Pancreas (tissue), 10 donors: ENCODE measurements around the gene TAMM41. TPM values are rescaled to one million over a fixed set of nuclear protein-coding genes. Genes with fewer than 3 reads are reported as not detected.

Experiments
- ATAC-seq, 4 donors: fragments of 200-7000 bp; cut with Tn5 transposase; one replicate each; pipeline versions ENCODE4 v1.8.0 to v1.9.1; 2020; ENCODE audit warnings: mild to moderate bottlenecking in 4 of 4, moderate library complexity in 4 of 4
- DNase-seq, 6 donors: peaks; one replicate each; pipeline ENCODE4 v3.0.0-alpha.2; 2020
- FAIRE-seq: peaks from 2 replicates; lab custom pipeline; 2012; peaks lifted over from hg19 to GRCh38; lab: Jason Lieb, UNC
- H3K27ac ChIP-seq, 4 donors: fragments of 200-600 bp; sonication (generic); 1 replicate in 3 of 4; 2 replicates in 1 of 4; pipeline versions ENCODE4 v1.5.0 to v1.8.0; 2020
- H3K27me3 ChIP-seq, 4 donors: fragments of 200-600 bp; one replicate each; pipeline ENCODE4 v1.8.0; 2021
- H3K36me3 ChIP-seq, 3 donors: fragments of 200-600 bp; sonication (generic) in 1 of 3; one replicate each; pipeline versions ENCODE4 v1.5.0 to v1.8.0; 2020 to 2021
- H3K4me1 ChIP-seq, 3 donors: fragments of 200-600 bp; one replicate each; pipeline ENCODE4 v1.8.0; 2021
- H3K4me3 ChIP-seq, 4 donors: fragments of 200-600 bp; sonication (generic) in 2 of 4; one replicate each; pipeline versions ENCODE4 v1.5.0 to v1.8.0; 2020 to 2021
- H3K9me3 ChIP-seq, 4 donors: fragments of 200-600 bp; one replicate each; pipeline ENCODE4 v1.8.0; 2021
- CTCF ChIP-seq, 4 donors: fragments of 200-600 bp; sonication (generic) in 3 of 4; IDR thresholded peaks; one replicate each; pipeline versions ENCODE4 v1.5.0 to v1.8.0; 2021; ENCODE audit warnings: antibody characterized with exemption in 4 of 4
- WGBS, 2 donors: extraction: QIAGEN DNeasy Blood & Tissue Kit; methylation state at CpG; one replicate each; pipeline ENCODE4 v1.1.7; 2013; 5-methylcytosine and 5-hydroxymethylcytosine counted together
- intact Hi-C, 3 donors: fragments of 100-400 bp; cut with DNase I; formaldehyde crosslinking; loops; one replicate each; pipeline versions ENCODE4 v1.11.1 to v1.14.2; 2022
- polyA plus RNA-seq, 2 donors: library from polyadenylated mRNA; stranded (reverse); fragments of 200-250 nt; gene quantifications; one replicate each; pipeline ENCODE4 v1.2.3, GENCODE V29; 2013
- total RNA-seq, 6 donors: library from RNA; stranded (reverse); fragmentation: NEBNext Ultra II Directional in 4 of 6; extraction: Animal tissue kit (Norgen Biotek cat#: 25700) in 4 of 6; gene quantifications; one replicate each; pipeline versions ENCODE4 v1.2.1 to v1.2.4, GENCODE V29; 2021 to 2023
- donor health status: healthy with polysubstance abuse.
- donor health status: DM: no; HTN: no; CAD: no; lungs with moderate emphysema.
- donor health status: DM: no; HTN: no; CAD: no.
- donor health status: control.
- donor health status: control.
- donor health status: Bipolar disorder and iron deficiency.
- donor health status: DM: yes; HTN: yes; CAD: no.
- donor health status: DM: no; HTN: no; CAD: no.
- donor health status: DM: no; HTN: no; CAD: no.
- donor health status: DM: yes; HTN: yes; CAD: no.

TAMM41 gene
- total and polyA plus RNA-seq, 8 donors, result 6.2 to 14.0 (median 8.3) TPM

DNA sequence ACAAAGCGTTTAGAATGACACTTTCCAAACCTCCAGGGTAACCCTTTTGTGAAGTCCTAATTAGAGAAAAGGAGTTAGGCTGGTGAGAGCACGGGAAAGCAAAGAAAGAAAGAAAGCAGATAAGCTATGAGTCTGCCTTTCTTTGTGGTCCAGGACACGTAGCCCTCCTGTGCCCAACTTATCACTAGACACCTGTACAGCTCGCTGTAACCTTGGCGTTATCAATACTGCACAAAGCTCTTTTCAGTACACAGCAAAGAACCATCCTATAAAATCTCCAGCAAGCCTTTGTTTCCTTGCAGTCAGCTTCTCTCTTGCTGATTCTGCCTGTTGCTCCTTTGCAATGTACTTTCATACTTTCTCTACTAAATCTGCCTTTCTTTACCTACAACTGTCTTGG is 6.8 kb upstream of the TAMM41 start:
- intact Hi-C loops, result no loop called here
- no peaks in the 10 kb centered on the region for H3K9me3 ChIP-seq
- H3K4me3 ChIP-seq, result no peak overlapping the region
- no peaks in the 10 kb centered on the region for H3K27me3 ChIP-seq
- FAIRE-seq (no peak), ATAC-seq (no peak), DNase-seq (no peak)
- no peak overlapping the region for H3K27ac ChIP-seq
- H3K4me1 ChIP-seq, result no peaks in the 10 kb centered on the region
- WGBS, 2 donors, result 17 to 24% methylated on average over 5 of the region's 5 CpGs
- no peak for TF ChIP-seq CTCF (IDR thresholded peaks at IDR 0.05)
- no peaks in the 10 kb centered on the region for H3K36me3 ChIP-seq

DNA sequence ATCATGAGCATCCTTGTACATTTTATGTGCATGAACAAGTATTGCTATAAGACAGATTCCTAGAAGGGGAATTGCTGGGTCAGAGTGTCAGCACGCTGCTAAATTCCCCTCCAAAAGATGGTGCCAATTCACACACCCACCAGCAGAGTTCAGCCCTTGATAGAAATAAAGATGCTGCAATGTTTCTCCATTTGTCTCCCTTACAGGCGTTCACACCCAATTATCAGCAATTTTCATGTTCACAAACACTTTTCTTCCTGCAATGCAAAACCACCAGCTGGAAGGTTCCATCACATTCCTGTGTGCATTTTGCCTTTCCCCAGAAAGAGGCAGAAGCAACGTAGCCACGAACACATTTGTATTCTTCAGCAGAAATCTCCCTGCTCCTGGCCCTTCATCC is 3.3 kb upstream of the TAMM41 start:
- 55 to 58% methylated on average over 4 of the region's 4 CpGs for WGBS, 2 donors
- Histone ChIP-seq H3K9me3 (no peaks in the 10 kb centered on the region), H3K27me3 (no peaks in the 10 kb centered on the region), H3K27ac (no peak overlapping the region), H3K4me3 (no peak overlapping the region), H3K36me3 (no peaks in the 10 kb centered on the region), H3K4me1 (peaks cover 0 to 7% (median 7%) of the 10 kb centered on the region in 3 donors)
- TF ChIP-seq CTCF (IDR thresholded peaks at IDR 0.05), result no peak
- FAIRE-seq (no peak), DNase-seq (no peak), ATAC-seq (no peak)
- intact Hi-C loops, result no loop called here

- intact Hi-C loops, result no loop called here
Observed at GRCh38 chr3:11847607-11848006, 922 bp upstream of the TAMM41 start.

DNA sequence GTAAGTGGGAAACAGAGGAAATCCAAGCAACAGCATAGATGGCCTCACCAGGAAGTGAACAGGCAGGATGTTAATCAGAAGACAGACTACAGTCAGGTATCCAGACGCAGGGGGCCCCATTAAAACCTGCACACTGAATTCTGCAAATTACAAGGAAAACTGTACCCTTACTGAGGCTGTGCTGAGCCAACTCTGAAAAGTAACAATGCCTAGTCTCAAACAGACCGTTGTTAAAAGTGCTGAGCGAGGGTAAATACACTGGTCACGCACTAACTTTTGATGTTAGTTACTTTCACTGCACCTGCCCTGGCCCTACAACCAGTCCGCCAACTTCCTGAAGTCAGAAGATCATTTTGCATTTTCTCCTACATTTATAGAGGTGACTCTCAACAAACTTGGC is 1.0 kb downstream of the TAMM41 start:
- ATAC-seq (peak in 1 of 4 donors; percentile 12), FAIRE-seq (no peak), DNase-seq (no peak)
- H3K36me3 ChIP-seq, result peaks cover 0 to 11% (median 9%) of the 10 kb centered on the region in 3 donors
- no peak overlapping the region for H3K27ac ChIP-seq
- peaks cover 0 to 8% (median 7%) of the 10 kb centered on the region in 3 donors for H3K4me1 ChIP-seq
- no peaks in the 10 kb centered on the region for H3K9me3 ChIP-seq
- H3K4me3 ChIP-seq, result peak overlapping the region in 3 of 4 donors; percentile 77 to 84 (median 79)
- TF ChIP-seq CTCF (IDR thresholded peaks at IDR 0.05), result no peak
- WGBS, 2 donors, result 7 to 8% methylated on average over 5 of the region's 5 CpGs
- intact Hi-C loops, result no loop called here
- no peaks in the 10 kb centered on the region for H3K27me3 ChIP-seq

More at GRCh38 chr3:11847607-11848006, 922 bp upstream of the TAMM41 start:
- H3K27me3 ChIP-seq, result no peaks in the 10 kb centered on the region
- DNase-seq, result no peak
- 54 to 59% methylated on average over 1 of the region's 1 CpG for WGBS, 2 donors
- H3K27ac ChIP-seq, result no peak overlapping the region
- H3K9me3 ChIP-seq, result no peaks in the 10 kb centered on the region
- peaks cover 0 to 8% (median 7%) of the 10 kb centered on the region in 3 donors for H3K4me1 ChIP-seq
- peak; percentile 34 to 53 (median 48) for ATAC-seq
- no peak for TF ChIP-seq CTCF (IDR thresholded peaks at IDR 0.05)
- FAIRE-seq, result no peak
- no peak overlapping the region for H3K4me3 ChIP-seq
- H3K36me3 ChIP-seq, result peaks cover 0 to 6% (median 5%) of the 10 kb centered on the region in 3 donors

DNA sequence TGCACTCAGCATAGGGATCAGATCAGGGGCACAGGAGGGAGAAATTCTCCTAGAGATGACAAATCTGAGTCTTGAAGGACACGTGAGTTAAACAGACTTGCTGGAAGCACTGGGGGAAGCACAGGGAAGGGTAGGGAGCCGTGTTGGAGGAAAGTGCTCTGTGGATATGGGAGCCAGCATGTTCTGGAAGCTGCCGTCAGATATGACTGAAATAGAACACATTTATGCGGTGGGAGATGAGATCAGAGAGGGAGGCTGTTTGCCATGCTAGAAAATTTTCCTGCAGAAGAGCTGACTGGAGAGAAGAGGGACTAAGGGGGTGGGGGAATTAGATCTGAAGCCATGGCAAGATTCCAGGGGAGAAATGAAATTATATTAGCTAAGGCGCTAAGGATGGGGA is 1.8 kb downstream of the TAMM41 start:
- no peak for TF ChIP-seq CTCF (IDR thresholded peaks at IDR 0.05)
- Histone ChIP-seq H3K9me3 (no peaks in the 10 kb centered on the region), H3K27me3 (no peaks in the 10 kb centered on the region), H3K4me3 (no peak overlapping the region), H3K27ac (no peak overlapping the region), H3K4me1 (peaks cover 0 to 8% (median 7%) of the 10 kb centered on the region in 3 donors), H3K36me3 (peaks cover 0 to 11% (median 9%) of the 10 kb centered on the region in 3 donors)
- ATAC-seq, result no peak
- no peak for DNase-seq
- no peak for FAIRE-seq
- intact Hi-C loops, result no loop called here
- 64 to 68% methylated on average over 5 of the region's 5 CpGs for WGBS, 2 donors
